Measurements from ENCODE around the gene ITGAE.

ITGAE gene

GRCh38 chr17:3688852-3689261 is 112.1 kb downstream of the ITGAE start:
- H3K9me3 ChIP-seq (ENCODE audit: control insufficient read depth, insufficient read depth, low read length), result no peaks in the 10 kb centered on the region
- H3K36me3 ChIP-seq (ENCODE audit: insufficient read depth, low read length), result no peaks in the 10 kb centered on the region
- no peak overlapping the region for H3K9ac ChIP-seq (ENCODE audit: low read depth, low read length)
- peaks cover 10% of the 10 kb centered on the region; the same call in 1 of the 2 replicates for H3K4me1 ChIP-seq (ENCODE audit: insufficient read depth, low read length)

- no peak overlapping the region for H3K9ac ChIP-seq (ENCODE audit: low read depth, low read length)
- peaks cover 10% of the 10 kb centered on the region; the same call in 1 of the 2 replicates for H3K4me1 ChIP-seq (ENCODE audit: insufficient read depth, low read length)
- no peaks in the 10 kb centered on the region for H3K36me3 ChIP-seq (ENCODE audit: insufficient read depth, low read length)
- H3K9me3 ChIP-seq (ENCODE audit: control insufficient read depth, insufficient read depth, low read length), result no peaks in the 10 kb centered on the region
Measured at GRCh38 chr17:3688027-3688553, 112.9 kb downstream of the ITGAE start.

GRCh38 chr17:3685174-3685573 is 115.8 kb downstream of the ITGAE start:
- H3K9me3 ChIP-seq (ENCODE audit: control insufficient read depth, insufficient read depth, low read length), result no peaks in the 10 kb centered on the region
- no peaks in the 10 kb centered on the region for H3K36me3 ChIP-seq (ENCODE audit: insufficient read depth, low read length)
- H3K9ac ChIP-seq (ENCODE audit: low read depth, low read length), result no peak overlapping the region
- peaks cover 10% of the 10 kb centered on the region; the same call in 1 of the 2 replicates for H3K4me1 ChIP-seq (ENCODE audit: insufficient read depth, low read length)

GRCh38 chr17:3683054-3683511 is 117.9 kb downstream of the ITGAE start:
- H3K9me3 ChIP-seq (ENCODE audit: control insufficient read depth, insufficient read depth, low read length), result no peaks in the 10 kb centered on the region
- no peaks in the 10 kb centered on the region for H3K36me3 ChIP-seq (ENCODE audit: insufficient read depth, low read length)
- H3K4me1 ChIP-seq (ENCODE audit: insufficient read depth, low read length), result peaks cover 2% of the 10 kb centered on the region; the same call in 1 of the 2 replicates
- no peak overlapping the region for H3K9ac ChIP-seq (ENCODE audit: low read depth, low read length)

GRCh38 chr17:3682033-3682432 is 119.0 kb downstream of the ITGAE start:
- no peaks in the 10 kb centered on the region; the same call in 1 of the 2 replicates for H3K4me1 ChIP-seq (ENCODE audit: insufficient read depth, low read length)
- no peak overlapping the region for H3K9ac ChIP-seq (ENCODE audit: low read depth, low read length)
- H3K9me3 ChIP-seq (ENCODE audit: control insufficient read depth, insufficient read depth, low read length), result no peaks in the 10 kb centered on the region
- H3K36me3 ChIP-seq (ENCODE audit: insufficient read depth, low read length), result no peaks in the 10 kb centered on the region

GRCh38 chr17:3681565-3681964 is 119.4 kb downstream of the ITGAE start:
- Histone ChIP-seq H3K36me3 (ENCODE audit: insufficient read depth, low read length) (no peaks in the 10 kb centered on the region), H3K9ac (ENCODE audit: low read depth, low read length) (no peak overlapping the region), H3K4me1 (ENCODE audit: insufficient read depth, low read length) (no peaks in the 10 kb centered on the region; the same call in 1 of the 2 replicates)

GRCh38 chr17:3681057-3681456 is 119.9 kb downstream of the ITGAE start:
- H3K36me3 ChIP-seq (ENCODE audit: insufficient read depth, low read length), result no peaks in the 10 kb centered on the region
- no peak overlapping the region for H3K9ac ChIP-seq (ENCODE audit: low read depth, low read length)
- H3K9me3 ChIP-seq (ENCODE audit: control insufficient read depth, insufficient read depth, low read length), result no peaks in the 10 kb centered on the region
- no peaks in the 10 kb centered on the region; the same call in 1 of the 2 replicates for H3K4me1 ChIP-seq (ENCODE audit: insufficient read depth, low read length)

More at GRCh38 chr17:3681565-3681964, 119.4 kb downstream of the ITGAE start:
- no peaks in the 10 kb centered on the region for H3K9me3 ChIP-seq (ENCODE audit: control insufficient read depth, insufficient read depth, low read length)

- no peaks in the 10 kb centered on the region for H3K36me3 ChIP-seq (ENCODE audit: insufficient read depth, low read length)
- H3K4me1 ChIP-seq (ENCODE audit: insufficient read depth, low read length), result no peaks in the 10 kb centered on the region; the same call in 1 of the 2 replicates
- no peaks in the 10 kb centered on the region for H3K9me3 ChIP-seq (ENCODE audit: control insufficient read depth, insufficient read depth, low read length)
- H3K9ac ChIP-seq (ENCODE audit: low read depth, low read length), result no peak overlapping the region
Measured at GRCh38 chr17:3679531-3680126, 121.4 kb downstream of the ITGAE start.

GRCh38 chr17:3678821-3679530 is 122.0 kb downstream of the ITGAE start:
- Histone ChIP-seq H3K9me3 (ENCODE audit: control insufficient read depth, insufficient read depth, low read length) (no peaks in the 10 kb centered on the region), H3K36me3 (ENCODE audit: insufficient read depth, low read length) (no peaks in the 10 kb centered on the region), H3K4me1 (ENCODE audit: insufficient read depth, low read length) (no peaks in the 10 kb centered on the region; the same call in 1 of the 2 replicates), H3K9ac (ENCODE audit: low read depth, low read length) (no peak overlapping the region)

GRCh38 chr17:3678095-3678820 is 122.7 kb downstream of the ITGAE start:
- H3K9ac ChIP-seq (ENCODE audit: low read depth, low read length), result no peak overlapping the region
- H3K9me3 ChIP-seq (ENCODE audit: control insufficient read depth, insufficient read depth, low read length), result no peaks in the 10 kb centered on the region
- no peaks in the 10 kb centered on the region for H3K36me3 ChIP-seq (ENCODE audit: insufficient read depth, low read length)
- H3K4me1 ChIP-seq (ENCODE audit: insufficient read depth, low read length), result peaks cover 5% of the 10 kb centered on the region; the same call in 1 of the 2 replicates

- H3K9ac ChIP-seq (ENCODE audit: low read depth, low read length), result no peak overlapping the region
- H3K9me3 ChIP-seq (ENCODE audit: control insufficient read depth, insufficient read depth, low read length), result no peaks in the 10 kb centered on the region
- no peaks in the 10 kb centered on the region for H3K36me3 ChIP-seq (ENCODE audit: insufficient read depth, low read length)
- H3K4me1 ChIP-seq (ENCODE audit: insufficient read depth, low read length), result peaks cover 6% of the 10 kb centered on the region; the same call in 1 of the 2 replicates
Measured at GRCh38 chr17:3675886-3676285, 125.1 kb downstream of the ITGAE start.

- Histone ChIP-seq H3K36me3 (ENCODE audit: insufficient read depth, low read length) (no peaks in the 10 kb centered on the region), H3K9ac (ENCODE audit: low read depth, low read length) (no peak overlapping the region), H3K4me1 (ENCODE audit: insufficient read depth, low read length) (peaks cover 6% of the 10 kb centered on the region; the same call in 1 of the 2 replicates), H3K9me3 (ENCODE audit: control insufficient read depth, insufficient read depth, low read length) (no peaks in the 10 kb centered on the region)
Measured at GRCh38 chr17:3672571-3672970, 128.4 kb downstream of the ITGAE start.

GRCh38 chr17:3669548-3669947 is 131.4 kb downstream of the ITGAE start:
- peak overlapping the region; percentile 91 for H3K9ac ChIP-seq (ENCODE audit: low read depth, low read length)
- no peaks in the 10 kb centered on the region for H3K9me3 ChIP-seq (ENCODE audit: control insufficient read depth, insufficient read depth, low read length)
- no peaks in the 10 kb centered on the region; the same call in 1 of the 2 replicates for H3K36me3 ChIP-seq (ENCODE audit: insufficient read depth, low read length)
- H3K4me1 ChIP-seq (ENCODE audit: insufficient read depth, low read length), result peaks cover 6% of the 10 kb centered on the region; the same call in 1 of the 2 replicates

GRCh38 chr17:3669085-3669347 is 132.0 kb downstream of the ITGAE start:
- no peaks in the 10 kb centered on the region; the same call in 1 of the 2 replicates for H3K36me3 ChIP-seq (ENCODE audit: insufficient read depth, low read length)
- H3K9ac ChIP-seq (ENCODE audit: low read depth, low read length), result peak overlapping the region; percentile 91
- no peaks in the 10 kb centered on the region for H3K9me3 ChIP-seq (ENCODE audit: control insufficient read depth, insufficient read depth, low read length)
- peaks cover 6% of the 10 kb centered on the region; the same call in 1 of the 2 replicates for H3K4me1 ChIP-seq (ENCODE audit: insufficient read depth, low read length)

Measured in ES-I3 (cell line).